MM.1S (cell line): ENCODE results near the gene UQCC5.
"Not testable (repeated sequence)": the region's sequence is repeated elsewhere in the genome, so short reads cannot be mapped to it uniquely, and the experiment has no call there.

Experiments used
- DNase-seq: peaks from one replicate; pipeline ENCODE4 v3.0.0-alpha.2; 2015
- H2AFZ ChIP-seq: fragments of 300-600 bp; sonication (generic); 2 replicates; pipeline ENCODE4 v1.6.0; 2016; ENCODE audit warnings: antibody characterized with exemption, low read length
- H3F3A ChIP-seq: fragments of 300-600 bp; sonication (generic); 2 replicates; pipeline ENCODE4 v1.6.1; 2016; ENCODE audit warnings: mild to moderate bottlenecking, antibody characterized with exemption, low read length, moderate library complexity, mixed read lengths; ENCODE audit not compliant: insufficient read depth
- H3K27ac ChIP-seq: fragments of 300-600 bp; sonication (generic); 2 replicates; pipeline ENCODE4 v1.5.1; 2016; ENCODE audit warnings: mild to moderate bottlenecking, low read length
- H3K27me3 ChIP-seq: fragments of 300-600 bp; sonication (generic); replicated peaks from 2 replicates; pipeline ENCODE4 v1.6.0; 2016; ENCODE audit warnings: low read length; ENCODE audit not compliant: insufficient read depth
- H3K36me3 ChIP-seq: fragments of 300-600 bp; sonication (generic); replicated peaks from 2 replicates; pipeline ENCODE4 v1.6.1; 2016; ENCODE audit warnings: mild to moderate bottlenecking, low read length, mixed read lengths; ENCODE audit not compliant: insufficient read depth
- H3K4me1 ChIP-seq: fragments of 300-600 bp; sonication (generic); 2 replicates; pipeline ENCODE4 v1.6.1; 2016; ENCODE audit warnings: low read length, mixed read lengths
- H3K4me2 ChIP-seq: fragments of 300-600 bp; sonication (generic); 2 replicates; pipeline ENCODE4 v1.6.0; 2016; ENCODE audit warnings: low read depth, low read length
- H3K4me3 ChIP-seq: fragments of 300-600 bp; sonication (generic); 2 replicates; pipeline ENCODE4 v1.5.1; 2016; ENCODE audit warnings: low read length, mixed read lengths
- H3K79me2 ChIP-seq: fragments of 300-600 bp; sonication (generic); 2 replicates; pipeline ENCODE4 v1.6.1; 2016; ENCODE audit warnings: mixed run types, low read length, mixed read lengths
- H3K9ac ChIP-seq: fragments of 300-600 bp; sonication (generic); 2 replicates; pipeline ENCODE4 v1.6.1; 2016; ENCODE audit warnings: low read length, mixed read lengths
- H3K9me2 ChIP-seq: fragments of 300-600 bp; sonication (generic); replicated peaks from 2 replicates; pipeline ENCODE4 v1.6.1; 2016; ENCODE audit warnings: mild to moderate bottlenecking, low read length, mixed read lengths; ENCODE audit not compliant: insufficient read depth
- H3K9me3 ChIP-seq: fragments of 300-600 bp; sonication (generic); replicated peaks from 2 replicates; pipeline ENCODE4 v1.6.1; 2016; ENCODE audit warnings: mild to moderate bottlenecking, low read length, mixed read lengths; ENCODE audit not compliant: insufficient read depth
- H4K20me1 ChIP-seq: fragments of 300-600 bp; sonication (generic); 2 replicates; pipeline ENCODE4 v1.6.1; 2016; ENCODE audit warnings: mild to moderate bottlenecking, low read length, moderate library complexity, mixed read lengths; ENCODE audit not compliant: insufficient read depth
- EZH2 ChIP-seq: fragments of 300-600 bp; sonication (generic); optimal IDR thresholded peaks from 2 replicates; pipeline ENCODE3; 2017; ENCODE audit warnings: low read depth, mild to moderate bottlenecking, antibody characterized with exemption, low read length, mixed read lengths
- EZH2phosphoT487 ChIP-seq: fragments of 300-600 bp; sonication (generic); IDR thresholded peaks from 2 replicates; pipeline ENCODE4 v1.6.1; 2018; ENCODE audit warnings: antibody characterized with exemption, low read length
- TF ChIP-seq, protein P1 (sequence below): fragments of 300-600 bp; sonication (generic); IDR thresholded peaks from 2 replicates; pipeline ENCODE4 v1.5.1; 2016; ENCODE audit warnings: antibody characterized with exemption, low read length, mixed read lengths

UQCC5 gene

GRCh38 chr3:52524258-52524751 lies 12.1 kb upstream of the UQCC5 start:
- Histone ChIP-seq H3K27me3 (no peaks in the 10 kb centered on the region), H3K4me3 (no peak overlapping the region), H3K9me2 (no peaks in the 10 kb centered on the region), H3K79me2 (no peaks in the 10 kb centered on the region), H3K36me3 (no peaks in the 10 kb centered on the region), H3K9ac (no peak overlapping the region), H3K4me2 (no peak overlapping the region), H4K20me1 (no peaks in the 10 kb centered on the region), H3K27ac (no peak overlapping the region), H3K4me1 (no peaks in the 10 kb centered on the region), H2AFZ (no peak overlapping the region), H3K9me3 (no peaks in the 10 kb centered on the region), H3F3A (no peaks in the 10 kb centered on the region)
- TF ChIP-seq EZH2 (no peak), EZH2phosphoT487 (no peak)
- TF ChIP-seq, protein P1, sequence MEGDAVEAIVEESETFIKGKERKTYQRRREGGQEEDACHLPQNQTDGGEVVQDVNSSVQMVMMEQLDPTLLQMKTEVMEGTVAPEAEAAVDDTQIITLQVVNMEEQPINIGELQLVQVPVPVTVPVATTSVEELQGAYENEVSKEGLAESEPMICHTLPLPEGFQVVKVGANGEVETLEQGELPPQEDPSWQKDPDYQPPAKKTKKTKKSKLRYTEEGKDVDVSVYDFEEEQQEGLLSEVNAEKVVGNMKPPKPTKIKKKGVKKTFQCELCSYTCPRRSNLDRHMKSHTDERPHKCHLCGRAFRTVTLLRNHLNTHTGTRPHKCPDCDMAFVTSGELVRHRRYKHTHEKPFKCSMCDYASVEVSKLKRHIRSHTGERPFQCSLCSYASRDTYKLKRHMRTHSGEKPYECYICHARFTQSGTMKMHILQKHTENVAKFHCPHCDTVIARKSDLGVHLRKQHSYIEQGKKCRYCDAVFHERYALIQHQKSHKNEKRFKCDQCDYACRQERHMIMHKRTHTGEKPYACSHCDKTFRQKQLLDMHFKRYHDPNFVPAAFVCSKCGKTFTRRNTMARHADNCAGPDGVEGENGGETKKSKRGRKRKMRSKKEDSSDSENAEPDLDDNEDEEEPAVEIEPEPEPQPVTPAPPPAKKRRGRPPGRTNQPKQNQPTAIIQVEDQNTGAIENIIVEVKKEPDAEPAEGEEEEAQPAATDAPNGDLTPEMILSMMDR, result no peak
- DNase-seq, result no peak

DNA sequence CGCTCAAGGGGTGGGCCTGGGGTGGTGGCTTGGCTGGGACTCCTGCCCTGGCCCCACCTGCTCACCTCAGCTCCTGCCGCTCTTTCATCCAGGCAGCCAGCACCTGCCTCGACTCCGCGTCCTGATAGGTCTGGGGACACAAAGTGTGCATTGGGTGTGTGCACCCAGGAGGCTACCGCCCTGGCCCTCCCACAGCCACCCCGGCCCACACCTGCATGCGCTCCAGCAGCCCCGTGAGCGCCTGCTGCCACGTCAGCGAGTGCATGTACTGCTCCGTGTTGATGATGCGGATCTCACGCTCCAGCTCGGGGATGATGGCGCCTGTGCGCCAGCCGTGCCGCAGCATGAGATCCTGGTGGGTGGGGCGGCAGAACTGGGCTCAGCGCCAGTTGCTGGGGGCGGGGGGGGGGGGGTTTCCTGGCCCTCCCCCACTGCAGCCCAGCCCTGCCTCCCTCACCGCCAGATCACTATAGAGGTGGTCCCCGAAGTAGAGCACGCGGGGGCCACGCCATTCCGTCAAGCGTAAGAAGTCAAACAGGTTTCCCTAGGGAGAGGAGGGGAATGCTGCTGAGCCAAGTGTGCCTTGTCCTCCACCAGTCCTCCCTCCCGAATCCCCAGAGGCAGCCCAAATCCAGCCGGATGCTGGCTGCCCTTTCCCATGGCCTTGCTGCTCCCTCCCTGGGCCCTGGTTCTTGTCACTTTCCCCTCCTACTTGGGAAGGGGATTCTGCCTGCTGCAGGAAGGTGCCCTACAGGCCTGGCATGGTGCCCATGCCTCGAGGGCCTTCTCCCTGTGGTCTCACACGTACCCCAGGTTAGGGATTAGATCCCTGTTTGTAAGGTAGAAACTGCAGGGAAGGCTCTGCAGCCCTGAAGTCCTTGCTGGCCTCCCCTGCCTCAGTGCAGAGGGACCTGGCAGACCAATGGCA lies 11.4 kb upstream of the UQCC5 start:
- no peak for DNase-seq
- no peaks in the 10 kb centered on the region for H3K4me1 ChIP-seq
- no peaks in the 10 kb centered on the region for H3K9me3 ChIP-seq
- H3K27me3 ChIP-seq, result no peaks in the 10 kb centered on the region
- H3K4me3 ChIP-seq, result no peak overlapping the region
- H3K27ac ChIP-seq, result no peak overlapping the region
- H3K4me2 ChIP-seq, result no peak overlapping the region
- H3K79me2 ChIP-seq, result no peaks in the 10 kb centered on the region
- no peaks in the 10 kb centered on the region for H4K20me1 ChIP-seq
- H3K9me2 ChIP-seq, result no peaks in the 10 kb centered on the region
- no peak overlapping the region for H2AFZ ChIP-seq
- no peaks in the 10 kb centered on the region for H3K36me3 ChIP-seq
- no peaks in the 10 kb centered on the region for H3F3A ChIP-seq
- TF ChIP-seq EZH2, result no peak
- TF ChIP-seq, protein P1, result no peak
- no peak for TF ChIP-seq EZH2phosphoT487
- no peak overlapping the region for H3K9ac ChIP-seq

GRCh38 chr3:52525680-52526561 lies 10.5 kb upstream of the UQCC5 start:
- Histone ChIP-seq H3F3A (no peaks in the 10 kb centered on the region), H3K9me3 (no peaks in the 10 kb centered on the region), H4K20me1 (no peaks in the 10 kb centered on the region), H3K9me2 (no peaks in the 10 kb centered on the region), H2AFZ (no peak overlapping the region), H3K4me1 (no peaks in the 10 kb centered on the region), H3K27ac (no peak overlapping the region), H3K9ac (no peak overlapping the region), H3K27me3 (no peaks in the 10 kb centered on the region), H3K4me2 (no peak overlapping the region), H3K36me3 (no peaks in the 10 kb centered on the region), H3K79me2 (no peaks in the 10 kb centered on the region), H3K4me3 (no peak overlapping the region)
- no peak for DNase-seq
- TF ChIP-seq EZH2 (no peak), EZH2phosphoT487 (no peak)
- TF ChIP-seq, protein P1, result no peak

GRCh38 chr3:52526671-52527038 lies 9.8 kb upstream of the UQCC5 start:
- not testable (repeated sequence) for H3K9me2 ChIP-seq, H3K27me3 ChIP-seq, H3F3A ChIP-seq, H3K36me3 ChIP-seq, H3K79me2 ChIP-seq, H3K4me3 ChIP-seq, H3K27ac ChIP-seq, H3K9ac ChIP-seq, H3K4me1 ChIP-seq, H2AFZ ChIP-seq, H4K20me1 ChIP-seq, H3K9me3 ChIP-seq, H3K4me2 ChIP-seq, DNase-seq
